ENCODE data around the gene SKIC8.

GRCh38 chr15:78236491-78236890, 62.9 kb downstream of the SKIC8 start:
- TF ChIP-seq POLR2A (IDR thresholded peaks at IDR 0.05) (no peak), CTCF (IDR thresholded peaks at IDR 0.05) (no peak)
